Retinal pigment epithelial cell (primary cell): Measurements from ENCODE around the gene ROPN1B.
"Not testable (repeated sequence)": the region's sequence is repeated elsewhere in the genome, so short reads cannot be mapped to it uniquely, and the experiment has no call there.

ENCODE experiments used
- DNase-seq: peaks from one replicate; pipeline ENCODE4 v3.0.0-alpha.2; 2010; ENCODE audit warnings: low read depth
- H3K4me3 ChIP-seq: 2 replicates; pipeline ENCODE4 v1.5.1; 2011; ENCODE audit warnings: mild to moderate bottlenecking, low read length, control low read depth, moderate library complexity
- TF ChIP-seq, protein P1 (sequence below): conservative IDR thresholded peaks from 2 replicates; pipeline ENCODE4 v1.5.1; 2011; ENCODE audit warnings: low read depth, low read length, control low read depth, inconsistent platforms

ROPN1B gene

GRCh38 chr3:125936210-125936815 lies 32.7 kb upstream of the ROPN1B start:
- not testable (repeated sequence) for H3K4me3 ChIP-seq, DNase-seq
- TF ChIP-seq, protein P1, sequence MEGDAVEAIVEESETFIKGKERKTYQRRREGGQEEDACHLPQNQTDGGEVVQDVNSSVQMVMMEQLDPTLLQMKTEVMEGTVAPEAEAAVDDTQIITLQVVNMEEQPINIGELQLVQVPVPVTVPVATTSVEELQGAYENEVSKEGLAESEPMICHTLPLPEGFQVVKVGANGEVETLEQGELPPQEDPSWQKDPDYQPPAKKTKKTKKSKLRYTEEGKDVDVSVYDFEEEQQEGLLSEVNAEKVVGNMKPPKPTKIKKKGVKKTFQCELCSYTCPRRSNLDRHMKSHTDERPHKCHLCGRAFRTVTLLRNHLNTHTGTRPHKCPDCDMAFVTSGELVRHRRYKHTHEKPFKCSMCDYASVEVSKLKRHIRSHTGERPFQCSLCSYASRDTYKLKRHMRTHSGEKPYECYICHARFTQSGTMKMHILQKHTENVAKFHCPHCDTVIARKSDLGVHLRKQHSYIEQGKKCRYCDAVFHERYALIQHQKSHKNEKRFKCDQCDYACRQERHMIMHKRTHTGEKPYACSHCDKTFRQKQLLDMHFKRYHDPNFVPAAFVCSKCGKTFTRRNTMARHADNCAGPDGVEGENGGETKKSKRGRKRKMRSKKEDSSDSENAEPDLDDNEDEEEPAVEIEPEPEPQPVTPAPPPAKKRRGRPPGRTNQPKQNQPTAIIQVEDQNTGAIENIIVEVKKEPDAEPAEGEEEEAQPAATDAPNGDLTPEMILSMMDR = peak; percentile 39

DNA sequence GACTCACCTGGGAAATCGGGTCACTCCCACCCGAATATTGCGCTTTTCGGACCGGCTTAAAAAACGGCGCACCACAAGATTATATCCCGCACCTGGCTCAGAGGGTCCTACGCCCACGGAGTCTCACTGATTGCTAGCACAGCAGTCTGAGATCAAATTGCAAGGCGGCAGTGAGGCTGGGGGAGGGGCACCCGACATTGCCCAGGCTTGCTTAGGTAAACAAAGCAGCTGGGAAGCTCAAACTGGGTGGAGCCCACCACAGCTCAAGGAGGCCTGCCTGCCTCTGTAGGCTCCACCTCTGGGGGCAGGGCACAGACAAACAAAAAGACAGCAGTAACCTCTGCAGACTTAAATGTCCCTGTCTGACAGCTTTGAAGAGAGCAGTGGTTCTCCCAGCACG lies 32.1 kb upstream of the ROPN1B start:
- H3K4me3 ChIP-seq, DNase-seq: not testable (repeated sequence)

- DNase-seq, H3K4me3 ChIP-seq: not testable (repeated sequence)
Measured at GRCh38 chr3:125947806-125948205, 21.2 kb upstream of the ROPN1B start.

GRCh38 chr3:125948901-125949300 lies 20.1 kb upstream of the ROPN1B start:
- not testable (repeated sequence) for DNase-seq, H3K4me3 ChIP-seq

DNA sequence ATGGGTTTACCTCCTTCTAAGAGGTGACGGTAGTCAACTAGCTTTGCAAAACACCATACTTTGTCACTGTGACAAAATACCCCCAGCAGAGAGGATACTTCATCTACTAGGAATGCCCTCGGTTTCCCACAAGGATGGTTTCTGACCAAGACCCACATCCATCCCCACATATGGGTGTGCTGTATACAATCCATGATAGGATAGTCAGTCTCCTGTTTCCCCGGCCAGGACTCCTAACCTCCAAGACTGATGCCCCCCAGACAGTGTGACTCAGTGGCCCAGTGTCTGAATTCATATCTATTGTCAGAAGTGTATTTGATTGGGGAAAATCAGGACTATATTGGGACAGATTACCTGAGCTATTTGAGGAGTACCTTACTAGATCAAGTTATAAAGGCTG lies 17.8 kb upstream of the ROPN1B start:
- H3K4me3 ChIP-seq, DNase-seq: not testable (repeated sequence)

GRCh38 chr3:125957020-125957419 lies 12.0 kb upstream of the ROPN1B start:
- H3K4me3 ChIP-seq, DNase-seq: not testable (repeated sequence)

DNA sequence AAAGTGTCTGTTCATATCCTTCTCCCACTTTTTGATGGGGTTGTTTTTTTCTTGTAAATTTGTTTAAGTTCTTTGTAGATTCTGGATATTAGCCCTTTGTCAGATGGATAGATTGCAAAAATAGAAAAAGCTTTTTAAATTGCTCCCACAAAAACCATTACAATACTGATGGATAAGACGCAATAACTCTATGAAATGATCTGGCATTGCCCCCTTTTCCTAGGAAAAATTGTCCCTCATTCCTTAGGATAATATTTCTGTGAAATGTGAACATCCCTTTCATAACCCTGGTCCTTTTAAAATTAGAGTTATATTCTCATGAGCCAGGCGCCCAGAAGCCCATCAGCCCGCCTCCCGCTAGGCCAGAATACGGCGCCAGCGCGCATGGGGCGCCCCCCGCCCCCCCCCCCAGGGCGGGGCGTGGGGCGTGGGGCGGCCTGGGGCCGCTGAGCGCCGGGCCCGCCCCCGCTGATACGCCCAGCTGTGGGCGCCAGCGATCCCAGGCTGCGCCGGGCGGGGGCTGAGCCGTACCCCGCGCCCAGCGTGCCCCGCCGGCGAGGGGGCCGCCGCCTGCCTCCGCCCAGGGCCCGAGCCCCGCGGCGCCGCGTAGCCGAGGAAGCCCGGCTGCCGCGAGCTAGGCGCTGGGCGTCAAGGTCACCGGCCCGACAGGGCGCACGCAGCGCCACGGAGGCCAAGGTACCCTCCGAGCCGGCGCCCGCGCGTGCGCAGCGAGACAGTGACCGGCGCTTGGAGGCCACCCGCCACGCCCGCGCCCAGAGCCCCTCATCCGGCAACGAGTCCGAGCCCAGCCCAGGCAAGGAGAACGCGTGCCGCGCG lies 11.1 kb upstream of the ROPN1B start:
- H3K4me3 ChIP-seq = peak overlapping the region; percentile 6
- TF ChIP-seq, protein P1 = no peak
- DNase-seq = no peak

GRCh38 chr3:125958511-125959316 lies 10.3 kb upstream of the ROPN1B start:
- no peak overlapping the region for H3K4me3 ChIP-seq
- DNase-seq = no peak
- TF ChIP-seq, protein P1 = no peak

DNA sequence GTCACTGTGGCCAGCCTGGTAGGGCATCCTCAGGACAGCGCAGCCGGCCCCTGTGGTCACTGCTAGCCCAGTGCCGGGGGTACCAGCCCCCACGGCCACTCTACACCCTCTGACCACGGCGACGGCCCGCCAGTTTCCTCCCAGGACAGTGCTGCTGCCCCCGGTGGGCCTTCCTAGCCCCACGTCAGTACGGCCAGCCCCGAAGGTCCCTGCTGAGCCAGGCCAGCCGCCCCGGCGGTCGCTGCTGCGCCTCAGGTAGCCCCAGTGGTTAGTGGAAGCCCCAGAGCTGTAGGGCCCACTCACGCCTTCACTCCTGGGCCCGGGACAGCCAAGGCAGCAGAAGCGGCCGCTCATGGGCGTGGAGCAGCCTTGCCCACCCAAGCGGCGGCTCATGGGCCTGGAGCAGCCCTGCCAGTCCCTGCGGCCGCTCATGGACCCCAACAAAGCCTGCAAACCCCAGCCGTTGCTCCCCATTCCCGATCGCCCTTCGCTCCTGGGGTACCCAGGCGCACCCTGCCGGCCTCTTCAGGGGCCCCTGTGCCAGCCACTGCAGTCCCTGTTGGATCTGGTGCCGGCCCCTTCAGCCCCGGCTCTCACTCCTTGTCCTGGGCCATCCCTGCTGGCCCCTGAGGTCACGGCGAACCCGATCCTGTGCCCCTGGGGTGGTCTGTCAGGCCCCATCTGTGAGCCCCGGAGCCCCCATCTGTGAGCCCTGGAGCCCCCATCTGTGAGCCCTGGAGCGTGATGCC lies 9.5 kb upstream of the ROPN1B start:
- H3K4me3 ChIP-seq = no peak overlapping the region
- no peak for DNase-seq
- TF ChIP-seq, protein P1 = no peak
